Panc1 (cell line): Measurements from ENCODE around the gene LGR5. TPM values are rescaled to one million over a fixed set of nuclear protein-coding genes. Genes with fewer than 3 reads are reported as not detected.

ENCODE experiments used
- ATAC-seq: fragments of 200-7000 bp; cut with Tn5 transposase; 2 replicates; pipeline ENCODE4 v1.9.1; 2020; ENCODE audit warnings: mild to moderate bottlenecking, moderate library complexity
- BruUV-seq: library from RNA; stranded (reverse); fragments of 400-500 nt; replicated peaks from 2 replicates; lab custom pipeline; 2021; lab: Mats Ljungman, UMichigan
- CTCF ChIA-PET: fragments of 300-600 bp; sonication (Branson Sonifier 250); formaldehyde crosslinking; loops from one replicate; lab custom pipeline; 2022; ENCODE audit warnings: antibody characterized with exemption; lab: Charles Lee
- POLR2A ChIA-PET: fragments of 300-600 bp; sonication (Branson Sonifier 250); formaldehyde crosslinking; loops from one replicate; lab custom pipeline; 2022; ENCODE audit warnings: antibody characterized with exemption; lab: Charles Lee
- DNase-seq: peaks from one replicate; pipeline ENCODE4 v3.0.0-alpha.2; 2010; ENCODE audit warnings: low read depth, low spot score
- H3K27ac ChIP-seq: 2 replicates; pipeline ENCODE4 v1.5.1; 2011; ENCODE audit warnings: mild to moderate bottlenecking, low read length, inconsistent platforms
- H3K27me3 ChIP-seq: fragments of 200-500 bp; sonication (Bioruptor generic); 2 replicates; pipeline ENCODE4 v1.6.0; 2014; ENCODE audit warnings: low read length, inconsistent platforms; ENCODE audit not compliant: control insufficient read depth, insufficient read depth
- H3K36me3 ChIP-seq: fragments of 200-500 bp; sonication (Bioruptor generic); 2 replicates; pipeline ENCODE4 v1.5.1; 2014; ENCODE audit warnings: inconsistent platforms, mild to moderate bottlenecking, low read length, moderate library complexity; ENCODE audit not compliant: control insufficient read depth, insufficient read depth
- H3K4me1 ChIP-seq: 2 replicates; pipeline ENCODE4 v1.5.1; 2011; ENCODE audit warnings: inconsistent platforms, mild to moderate bottlenecking, low read length, moderate library complexity; ENCODE audit not compliant: control insufficient read depth, insufficient read depth
- H3K4me3 ChIP-seq, 2 experiments: 2 replicates each; pipeline ENCODE4 v1.5.1; 2011 to 2012; ENCODE audit warnings: low read depth in 2 of 2, low read length in 2 of 2, mild to moderate bottlenecking in 2 of 2, inconsistent platforms in 1 of 2, moderate library complexity in 1 of 2
- H3K9me3 ChIP-seq: fragments of 200-500 bp; sonication (Bioruptor generic); 2 replicates; pipeline ENCODE4 v1.5.1; 2014; ENCODE audit warnings: low read depth, mild to moderate bottlenecking, inconsistent platforms, low read length, moderate library complexity; ENCODE audit not compliant: control insufficient read depth, insufficient read depth
- POLR2AphosphoS5 ChIP-seq: IDR thresholded peaks from 2 replicates; pipeline ENCODE4 v1.6.1; 2012; ENCODE audit warnings: mild to moderate bottlenecking, low read depth, low read length, moderate library complexity
- SIN3A ChIP-seq: IDR thresholded peaks from 2 replicates; pipeline ENCODE4 v1.6.1; 2012; ENCODE audit warnings: low read depth, mild to moderate bottlenecking, low read length, moderate library complexity, borderline replicate concordance; ENCODE audit not compliant: insufficient read depth
- TCF7L2 ChIP-seq: IDR thresholded peaks from 2 replicates; pipeline ENCODE4 v1.6.1; 2011; ENCODE audit warnings: mild to moderate bottlenecking, low read depth, low read length, inconsistent platforms
- in situ Hi-C: cut with HindIII; loops from 2 replicates; pipeline ENCODE4 v1.10.0; 2016; ENCODE audit warnings: low sequenced_read_pairs, low pct_unique_long_range_greater_than_20kb
- intact Hi-C: fragments of 100-400 bp; cut with micrococcal nuclease; formaldehyde crosslinking; loops from one replicate; pipeline ENCODE4 v1.10.0; 2022; ENCODE audit not compliant: unreplicated experiment
- total RNA-seq: library from RNA; stranded (reverse); gene quantifications from one replicate; pipeline ENCODE4 v1.2.1, GENCODE V29; 2021; ENCODE audit not compliant: unreplicated experiment
- TF ChIP-seq, protein P1 (sequence below): fragments of 450-650 bp; IDR thresholded peaks from 2 replicates; pipeline ENCODE4 v1.5.1; 2017; ENCODE audit warnings: mild to moderate bottlenecking
- TF ChIP-seq, protein P2 (sequence below), 2 experiments: IDR thresholded peaks; 2 replicates each; pipeline ENCODE4 v1.6.1; 2011 to 2012; ENCODE audit warnings: low read depth in 2 of 2, control low read depth in 1 of 2, low read length in 1 of 2, mild to moderate bottlenecking in 1 of 2, moderate library complexity in 1 of 2; ENCODE audit not compliant: insufficient read depth in 1 of 2

The LGR5 gene
- total RNA-seq, 1 experiment from 2014 or later: 1.9 TPM

DNA sequence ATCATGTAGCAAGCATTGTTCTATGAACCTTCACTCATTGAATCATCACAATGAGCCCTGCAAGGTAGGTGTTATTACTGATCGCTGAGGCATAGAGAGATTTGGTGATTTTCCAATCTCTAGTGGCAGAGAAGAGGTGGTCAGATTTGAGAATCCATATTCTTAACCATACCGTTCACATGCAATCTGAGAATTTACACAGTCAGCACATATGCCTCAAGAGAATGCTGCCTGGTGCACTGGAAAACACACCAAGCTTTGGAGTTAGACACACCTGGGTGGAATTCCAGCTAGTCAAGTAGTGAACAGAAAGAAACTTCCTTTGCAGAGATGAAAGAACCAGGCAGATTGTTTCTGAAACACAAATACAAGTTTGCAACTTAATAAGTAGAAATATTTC is 94.1 kb downstream of the LGR5 start:
- ChIA-PET CTCF (no interaction called here), POLR2A (no interaction called here)
- Histone ChIP-seq H3K4me3 (no peak overlapping the region), H3K36me3 (no peaks in the 10 kb centered on the region), H3K27me3 (no peaks in the 10 kb centered on the region; the same call in 1 of the 2 replicates), H3K4me1 (no peaks in the 10 kb centered on the region), H3K9me3 (no peaks in the 10 kb centered on the region), H3K27ac (no peak overlapping the region)
- intact Hi-C loops (no loop called here), in situ Hi-C loops (no loop called here)
- ATAC-seq (no peak), DNase-seq (no peak)
- TF ChIP-seq POLR2AphosphoS5: no peak
- no peak for TF ChIP-seq SIN3A
- no peak for TF ChIP-seq TCF7L2
- TF ChIP-seq, protein P1, sequence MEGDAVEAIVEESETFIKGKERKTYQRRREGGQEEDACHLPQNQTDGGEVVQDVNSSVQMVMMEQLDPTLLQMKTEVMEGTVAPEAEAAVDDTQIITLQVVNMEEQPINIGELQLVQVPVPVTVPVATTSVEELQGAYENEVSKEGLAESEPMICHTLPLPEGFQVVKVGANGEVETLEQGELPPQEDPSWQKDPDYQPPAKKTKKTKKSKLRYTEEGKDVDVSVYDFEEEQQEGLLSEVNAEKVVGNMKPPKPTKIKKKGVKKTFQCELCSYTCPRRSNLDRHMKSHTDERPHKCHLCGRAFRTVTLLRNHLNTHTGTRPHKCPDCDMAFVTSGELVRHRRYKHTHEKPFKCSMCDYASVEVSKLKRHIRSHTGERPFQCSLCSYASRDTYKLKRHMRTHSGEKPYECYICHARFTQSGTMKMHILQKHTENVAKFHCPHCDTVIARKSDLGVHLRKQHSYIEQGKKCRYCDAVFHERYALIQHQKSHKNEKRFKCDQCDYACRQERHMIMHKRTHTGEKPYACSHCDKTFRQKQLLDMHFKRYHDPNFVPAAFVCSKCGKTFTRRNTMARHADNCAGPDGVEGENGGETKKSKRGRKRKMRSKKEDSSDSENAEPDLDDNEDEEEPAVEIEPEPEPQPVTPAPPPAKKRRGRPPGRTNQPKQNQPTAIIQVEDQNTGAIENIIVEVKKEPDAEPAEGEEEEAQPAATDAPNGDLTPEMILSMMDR: no peak
- TF ChIP-seq, protein P2, sequence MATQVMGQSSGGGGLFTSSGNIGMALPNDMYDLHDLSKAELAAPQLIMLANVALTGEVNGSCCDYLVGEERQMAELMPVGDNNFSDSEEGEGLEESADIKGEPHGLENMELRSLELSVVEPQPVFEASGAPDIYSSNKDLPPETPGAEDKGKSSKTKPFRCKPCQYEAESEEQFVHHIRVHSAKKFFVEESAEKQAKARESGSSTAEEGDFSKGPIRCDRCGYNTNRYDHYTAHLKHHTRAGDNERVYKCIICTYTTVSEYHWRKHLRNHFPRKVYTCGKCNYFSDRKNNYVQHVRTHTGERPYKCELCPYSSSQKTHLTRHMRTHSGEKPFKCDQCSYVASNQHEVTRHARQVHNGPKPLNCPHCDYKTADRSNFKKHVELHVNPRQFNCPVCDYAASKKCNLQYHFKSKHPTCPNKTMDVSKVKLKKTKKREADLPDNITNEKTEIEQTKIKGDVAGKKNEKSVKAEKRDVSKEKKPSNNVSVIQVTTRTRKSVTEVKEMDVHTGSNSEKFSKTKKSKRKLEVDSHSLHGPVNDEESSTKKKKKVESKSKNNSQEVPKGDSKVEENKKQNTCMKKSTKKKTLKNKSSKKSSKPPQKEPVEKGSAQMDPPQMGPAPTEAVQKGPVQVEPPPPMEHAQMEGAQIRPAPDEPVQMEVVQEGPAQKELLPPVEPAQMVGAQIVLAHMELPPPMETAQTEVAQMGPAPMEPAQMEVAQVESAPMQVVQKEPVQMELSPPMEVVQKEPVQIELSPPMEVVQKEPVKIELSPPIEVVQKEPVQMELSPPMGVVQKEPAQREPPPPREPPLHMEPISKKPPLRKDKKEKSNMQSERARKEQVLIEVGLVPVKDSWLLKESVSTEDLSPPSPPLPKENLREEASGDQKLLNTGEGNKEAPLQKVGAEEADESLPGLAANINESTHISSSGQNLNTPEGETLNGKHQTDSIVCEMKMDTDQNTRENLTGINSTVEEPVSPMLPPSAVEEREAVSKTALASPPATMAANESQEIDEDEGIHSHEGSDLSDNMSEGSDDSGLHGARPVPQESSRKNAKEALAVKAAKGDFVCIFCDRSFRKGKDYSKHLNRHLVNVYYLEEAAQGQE (IDR thresholded peaks at IDR 0.05; ENCODE audit: insufficient read depth in 1 of 2, low read depth in 2 of 2, low read length in 1 of 2): no peak
- no TSS peak for BruUV-seq

DNA sequence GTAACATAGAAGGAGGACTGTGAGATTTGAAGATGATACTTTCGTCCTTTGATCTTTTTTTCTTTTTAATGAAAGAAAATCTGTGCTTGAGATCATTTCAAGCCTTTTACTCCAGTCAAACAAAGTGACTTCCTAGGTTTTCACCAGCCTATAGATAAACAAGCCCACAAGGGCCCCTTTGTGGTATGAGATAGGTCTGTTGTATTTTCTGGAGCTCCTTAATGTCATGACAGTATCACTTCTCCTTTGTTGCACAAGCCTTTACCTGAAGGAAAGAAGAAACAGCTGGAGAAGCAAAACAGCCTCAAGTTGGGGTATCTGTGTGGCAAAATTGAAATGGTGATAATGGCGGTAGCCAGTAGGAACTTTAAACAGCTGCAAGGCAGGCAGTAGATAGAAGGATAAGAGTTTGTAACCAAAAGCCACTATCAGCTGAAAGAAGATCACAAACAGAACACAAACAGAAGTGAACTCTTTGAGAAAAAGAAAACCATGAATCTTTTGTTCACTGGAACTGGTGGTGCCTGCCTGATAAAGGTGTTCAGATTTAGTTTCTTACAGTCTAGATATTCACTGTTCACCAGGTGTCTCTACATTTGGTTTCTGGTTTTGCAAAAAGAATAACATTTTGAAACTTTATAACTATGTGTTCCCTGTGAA is 96.8 kb downstream of the LGR5 start:
- Histone ChIP-seq H3K27me3 (no peaks in the 10 kb centered on the region; the same call in 1 of the 2 replicates), H3K4me1 (no peaks in the 10 kb centered on the region), H3K36me3 (no peaks in the 10 kb centered on the region), H3K9me3 (no peaks in the 10 kb centered on the region), H3K27ac (no peak overlapping the region), H3K4me3 (no peak overlapping the region)
- BruUV-seq: no TSS peak
- TF ChIP-seq POLR2AphosphoS5 (no peak), SIN3A (no peak), TCF7L2 (no peak)
- TF ChIP-seq, protein P1: no peak
- TF ChIP-seq, protein P2 (IDR thresholded peaks at IDR 0.05; ENCODE audit: insufficient read depth in 1 of 2, low read depth in 2 of 2, low read length in 1 of 2): no peak
- CTCF ChIA-PET: no interaction called here
- DNase-seq: no peak
- in situ Hi-C loops: no loop called here
- POLR2A ChIA-PET: no interaction called here
- ATAC-seq: no peak
- intact Hi-C loops: no loop called here
